HCT116 (cell line): ENCODE data around the gene ROBO1. TPM values are rescaled to one million over a fixed set of nuclear protein-coding genes. Genes with fewer than 3 reads are reported as not detected.

Experiments
- ATAC-seq: fragments of 200-7000 bp; cut with Tn5 transposase; 2 replicates; pipeline ENCODE4 v1.9.1; 2020; ENCODE audit warnings: mild to moderate bottlenecking, moderate library complexity
- BruUV-seq: library from RNA; stranded (reverse); fragments of 400-500 nt; replicated peaks from 2 replicates; lab custom pipeline; 2021; lab: Mats Ljungman, UMichigan
- CTCF ChIA-PET: fragments of 300-600 bp; sonication (Branson Sonifier 250); formaldehyde crosslinking; loops from one replicate; lab custom pipeline; 2021; ENCODE audit warnings: antibody characterized with exemption; lab: Charles Lee
- POLR2A ChIA-PET: fragments of 300-600, 350-600 bp; sonication (Branson Sonifier 250); formaldehyde crosslinking; loops from one replicate; lab custom pipeline; 2021; ENCODE audit warnings: antibody characterized with exemption; lab: Charles Lee
- RAD21 ChIA-PET, 2 experiments: fragments of 300-600 bp; sonication (Branson Sonifier 250); formaldehyde crosslinking; loops; one replicate each; lab custom pipeline; 2023; ENCODE audit warnings: low total read pairs in 2 of 2; ENCODE audit not compliant: uncharacterized antibody in 2 of 2, unreplicated experiment in 2 of 2, low non-redundant PET in 1 of 2; lab: Charles Lee
- DNase-seq: peaks from one replicate; pipeline ENCODE4 v3.0.0-alpha.2; 2010; ENCODE audit warnings: low read depth, low spot score
- H2AFZ ChIP-seq: fragments of 200-600 bp; shearing (Covaris generic), sonication (generic); 2 replicates; pipeline ENCODE4 v1.6.1; 2017; ENCODE audit warnings: low read depth, mixed run types, mixed read lengths, antibody characterized with exemption, low read length; ENCODE audit not compliant: poor library complexity, severe bottlenecking
- H3K27ac ChIP-seq: 2 replicates; pipeline ENCODE4 v1.5.1; 2012; ENCODE audit warnings: low read depth, low read length
- H3K27me3 ChIP-seq: fragments of 200-600 bp; sonication (generic); 2 replicates; pipeline ENCODE4 v1.6.1; 2016; ENCODE audit warnings: mixed run types, low read length, mixed read lengths; ENCODE audit not compliant: insufficient read depth
- H3K36me3 ChIP-seq, 2 experiments: fragments of 200-500 bp in 1 of 2; fragments of 200-600 bp in 1 of 2; sonication (Bioruptor generic) in 1 of 2; sonication (generic) in 1 of 2; 2 replicates each; pipeline versions ENCODE4 v1.5.1 to v1.6.1; 2014 to 2016; ENCODE audit warnings: low read length in 2 of 2, inconsistent platforms in 1 of 2, mixed read lengths in 1 of 2, mixed run types in 1 of 2; ENCODE audit not compliant: insufficient read depth in 2 of 2, control insufficient read depth in 1 of 2
- H3K4me1 ChIP-seq, 2 experiments: fragments of 200-600 bp in 1 of 2; sonication (generic) in 1 of 2; 2 replicates each; pipeline versions ENCODE4 v1.5.1 to v1.6.1; 2012 to 2017; ENCODE audit warnings: low read length in 2 of 2, inconsistent platforms in 1 of 2, mild to moderate bottlenecking in 1 of 2, mixed read lengths in 1 of 2, mixed run types in 1 of 2, moderate library complexity in 1 of 2; ENCODE audit not compliant: insufficient read depth in 2 of 2, control insufficient read depth in 1 of 2
- H3K4me2 ChIP-seq: fragments of 200-600 bp; sonication (generic); 2 replicates; pipeline ENCODE4 v1.6.1; 2017; ENCODE audit warnings: mixed run types, low read length, mixed read lengths
- H3K4me3 ChIP-seq, 2 experiments: fragments of 200-600 bp in 1 of 2; sonication (generic) in 1 of 2; replicated peaks in 1 of 2; 2 replicates each; pipeline ENCODE4 v1.5.1; 2011 to 2016; ENCODE audit warnings: low read length in 2 of 2, control low read depth in 1 of 2, low read depth in 1 of 2, mild to moderate bottlenecking in 1 of 2, mixed read lengths in 1 of 2, mixed run types in 1 of 2
- H3K79me2 ChIP-seq: fragments of 200-600 bp; sonication (generic); 2 replicates; pipeline ENCODE4 v1.6.1; 2017; ENCODE audit warnings: mild to moderate bottlenecking, mixed run types, low read length, moderate library complexity, mixed read lengths; ENCODE audit not compliant: insufficient read depth
- H3K9ac ChIP-seq: fragments of 200-600 bp; sonication (generic); 2 replicates; pipeline ENCODE4 v1.6.1; 2016; ENCODE audit warnings: low read length, mixed read lengths
- H3K9me2 ChIP-seq: fragments of 200-600 bp; sonication (generic), shearing (Covaris generic); 2 replicates; pipeline ENCODE4 v1.6.1; 2017; ENCODE audit warnings: mixed run types, mild to moderate bottlenecking, moderate library complexity; ENCODE audit not compliant: insufficient read depth
- H3K9me3 ChIP-seq, 2 experiments: fragments of 200-500 bp in 1 of 2; fragments of 200-600 bp in 1 of 2; sonication (Bioruptor generic) in 1 of 2; sonication (generic) in 1 of 2; 2 replicates each; pipeline ENCODE4 v1.6.1; 2014 to 2017; ENCODE audit warnings: low read length in 2 of 2, mixed read lengths in 2 of 2, inconsistent platforms in 1 of 2, low read depth in 1 of 2, mild to moderate bottlenecking in 1 of 2, mixed run types in 1 of 2, moderate library complexity in 1 of 2; ENCODE audit not compliant: control insufficient read depth in 1 of 2, insufficient read depth in 1 of 2
- H4K20me1 ChIP-seq: fragments of 200-600 bp; sonication (generic), shearing (Covaris generic); 2 replicates; pipeline ENCODE4 v1.6.1; 2017; ENCODE audit warnings: mixed run types, mild to moderate bottlenecking, moderate library complexity; ENCODE audit not compliant: insufficient read depth
- CBX3 ChIP-seq: IDR thresholded peaks from 2 replicates; pipeline ENCODE4 v1.6.1; 2012; ENCODE audit warnings: low read depth
- CEBPB ChIP-seq: IDR thresholded peaks from 2 replicates; pipeline ENCODE4 v1.6.1; 2012; ENCODE audit warnings: low read depth
- EGR1 ChIP-seq: IDR thresholded peaks from 2 replicates; pipeline ENCODE4 v1.6.1; 2012; ENCODE audit warnings: low read depth
- ELF1 ChIP-seq: IDR thresholded peaks from 2 replicates; pipeline ENCODE4 v1.6.1; 2012; ENCODE audit warnings: low read depth, borderline replicate concordance
- EZH2 ChIP-seq: fragments of 200-600 bp; sonication (generic); IDR thresholded peaks from 2 replicates; pipeline ENCODE4 v1.6.1; 2017; ENCODE audit warnings: antibody characterized with exemption, mixed run types
- EZH2phosphoT487 ChIP-seq: fragments of 200-600 bp; IDR thresholded peaks from 2 replicates; pipeline ENCODE4 v1.6.1; 2018; ENCODE audit warnings: antibody characterized with exemption, borderline replicate concordance
- FOSL1 ChIP-seq: IDR thresholded peaks from 2 replicates; pipeline ENCODE4 v1.6.1; 2012; ENCODE audit warnings: low read depth
- JUND ChIP-seq: IDR thresholded peaks from 2 replicates; pipeline ENCODE4 v1.6.1; 2012
- POLR2AphosphoS5 ChIP-seq: IDR thresholded peaks from 2 replicates; pipeline ENCODE4 v1.6.1; 2011; ENCODE audit warnings: mild to moderate bottlenecking, low read depth, low read length, moderate library complexity
- RAD21 ChIP-seq: IDR thresholded peaks from 2 replicates; pipeline ENCODE4 v1.6.1; 2012; ENCODE audit warnings: low read depth, mild to moderate bottlenecking
- SIN3A ChIP-seq: IDR thresholded peaks from 2 replicates; pipeline ENCODE4 v1.6.1; 2012; ENCODE audit warnings: low read depth
- SP1 ChIP-seq: IDR thresholded peaks from 2 replicates; pipeline ENCODE4 v1.6.1; 2012; ENCODE audit warnings: low read depth
- YY1 ChIP-seq: IDR thresholded peaks from 2 replicates; pipeline ENCODE4 v1.6.1; 2011; ENCODE audit warnings: low read length, low read depth, moderate library complexity, mild to moderate bottlenecking; ENCODE audit not compliant: insufficient replicate concordance; ENCODE audit errors: extremely low read depth
- ZFX ChIP-seq: fragments of 450-650 bp; IDR thresholded peaks from 2 replicates; pipeline ENCODE4 v1.6.1; 2017
- ZNF274 ChIP-seq: fragments of 200-500 bp; sonication (Bioruptor generic); IDR thresholded peaks from 2 replicates; pipeline ENCODE4 v1.6.1; 2014; ENCODE audit warnings: mild to moderate bottlenecking, low read depth, low read length, inconsistent platforms
- intact Hi-C: fragments of 100-400 bp; cut with micrococcal nuclease; formaldehyde crosslinking; loops from 2 replicates; pipeline ENCODE4 v1.10.0; 2022
- total RNA-seq: library from RNA; stranded (reverse); gene quantifications from one replicate; pipeline ENCODE4 v1.2.1, GENCODE V29; 2021; ENCODE audit not compliant: unreplicated experiment
- TF ChIP-seq, protein P1 (sequence below), 3 experiments: fragments of 200-600 bp in 1 of 3; sonication (generic) in 1 of 3; IDR thresholded peaks in 2 of 3; conservative IDR thresholded peaks in 1 of 3; 2 replicates each; pipeline ENCODE4 v1.5.1; 2012 to 2017; ENCODE audit warnings: low read depth in 2 of 3, low read length in 2 of 3, antibody characterized with exemption in 1 of 3, borderline replicate concordance in 1 of 3, control low read depth in 1 of 3, mild to moderate bottlenecking in 1 of 3, mixed read lengths in 1 of 3, mixed run types in 1 of 3, moderate library complexity in 1 of 3; ENCODE audit not compliant: insufficient read depth in 1 of 3
- TF ChIP-seq, protein P2 (sequence below): IDR thresholded peaks from 2 replicates; pipeline ENCODE4 v1.6.1; 2011; ENCODE audit warnings: mild to moderate bottlenecking, low read length, moderate library complexity; ENCODE audit not compliant: insufficient replicate concordance; ENCODE audit errors: extremely low read depth
- TF ChIP-seq, protein P3 (sequence below): IDR thresholded peaks from 2 replicates; pipeline ENCODE4 v1.6.1; 2012
- TF ChIP-seq, protein P4 (sequence below): IDR thresholded peaks from 2 replicates; pipeline ENCODE4 v1.6.1; 2012
- TF ChIP-seq, protein P5 (sequence below): IDR thresholded peaks from 2 replicates; pipeline ENCODE4 v1.6.1; 2012; ENCODE audit warnings: low read depth

The ROBO1 gene
- total RNA-seq, 1 experiment from 2014 or later: 0.27 TPM

DNA sequence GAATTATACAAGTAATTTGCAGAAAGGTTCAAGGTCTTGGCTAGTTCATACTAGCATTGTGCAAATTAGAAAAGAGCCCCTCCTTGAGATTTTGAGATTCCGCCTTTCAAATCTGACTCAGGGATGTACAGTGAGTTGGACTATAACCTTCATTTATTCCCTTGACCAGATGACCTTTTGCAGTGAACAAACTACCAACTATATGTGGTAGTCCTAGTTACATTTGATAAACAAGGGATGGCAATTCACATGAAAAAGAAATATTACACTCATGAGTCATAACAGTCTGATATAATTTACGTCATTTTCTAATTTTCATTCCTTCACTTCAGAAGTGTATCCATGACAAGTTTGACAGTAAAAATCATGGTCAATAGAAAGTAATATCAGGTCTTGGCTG lies 860.4 kb downstream of the ROBO1 start:
- RAD21 ChIA-PET: no interaction called here
- no peak for DNase-seq
- TF ChIP-seq EZH2: no peak
- no peak for TF ChIP-seq CBX3
- TF ChIP-seq FOSL1: no peak
- TF ChIP-seq, protein P1, sequence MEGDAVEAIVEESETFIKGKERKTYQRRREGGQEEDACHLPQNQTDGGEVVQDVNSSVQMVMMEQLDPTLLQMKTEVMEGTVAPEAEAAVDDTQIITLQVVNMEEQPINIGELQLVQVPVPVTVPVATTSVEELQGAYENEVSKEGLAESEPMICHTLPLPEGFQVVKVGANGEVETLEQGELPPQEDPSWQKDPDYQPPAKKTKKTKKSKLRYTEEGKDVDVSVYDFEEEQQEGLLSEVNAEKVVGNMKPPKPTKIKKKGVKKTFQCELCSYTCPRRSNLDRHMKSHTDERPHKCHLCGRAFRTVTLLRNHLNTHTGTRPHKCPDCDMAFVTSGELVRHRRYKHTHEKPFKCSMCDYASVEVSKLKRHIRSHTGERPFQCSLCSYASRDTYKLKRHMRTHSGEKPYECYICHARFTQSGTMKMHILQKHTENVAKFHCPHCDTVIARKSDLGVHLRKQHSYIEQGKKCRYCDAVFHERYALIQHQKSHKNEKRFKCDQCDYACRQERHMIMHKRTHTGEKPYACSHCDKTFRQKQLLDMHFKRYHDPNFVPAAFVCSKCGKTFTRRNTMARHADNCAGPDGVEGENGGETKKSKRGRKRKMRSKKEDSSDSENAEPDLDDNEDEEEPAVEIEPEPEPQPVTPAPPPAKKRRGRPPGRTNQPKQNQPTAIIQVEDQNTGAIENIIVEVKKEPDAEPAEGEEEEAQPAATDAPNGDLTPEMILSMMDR (IDR thresholded peaks at IDR 0.05 in 2 of 3, conservative IDR thresholded peaks at IDR 0.05 in 1 of 3; ENCODE audit: borderline replicate concordance in 1 of 3, insufficient read depth in 1 of 3, low read depth in 2 of 3, low read length in 2 of 3): no peak
- TF ChIP-seq, protein P2, sequence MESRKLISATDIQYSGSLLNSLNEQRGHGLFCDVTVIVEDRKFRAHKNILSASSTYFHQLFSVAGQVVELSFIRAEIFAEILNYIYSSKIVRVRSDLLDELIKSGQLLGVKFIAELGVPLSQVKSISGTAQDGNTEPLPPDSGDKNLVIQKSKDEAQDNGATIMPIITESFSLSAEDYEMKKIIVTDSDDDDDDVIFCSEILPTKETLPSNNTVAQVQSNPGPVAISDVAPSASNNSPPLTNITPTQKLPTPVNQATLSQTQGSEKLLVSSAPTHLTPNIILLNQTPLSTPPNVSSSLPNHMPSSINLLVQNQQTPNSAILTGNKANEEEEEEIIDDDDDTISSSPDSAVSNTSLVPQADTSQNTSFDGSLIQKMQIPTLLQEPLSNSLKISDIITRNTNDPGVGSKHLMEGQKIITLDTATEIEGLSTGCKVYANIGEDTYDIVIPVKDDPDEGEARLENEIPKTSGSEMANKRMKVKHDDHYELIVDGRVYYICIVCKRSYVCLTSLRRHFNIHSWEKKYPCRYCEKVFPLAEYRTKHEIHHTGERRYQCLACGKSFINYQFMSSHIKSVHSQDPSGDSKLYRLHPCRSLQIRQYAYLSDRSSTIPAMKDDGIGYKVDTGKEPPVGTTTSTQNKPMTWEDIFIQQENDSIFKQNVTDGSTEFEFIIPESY: no peak
- TF ChIP-seq, protein P3, sequence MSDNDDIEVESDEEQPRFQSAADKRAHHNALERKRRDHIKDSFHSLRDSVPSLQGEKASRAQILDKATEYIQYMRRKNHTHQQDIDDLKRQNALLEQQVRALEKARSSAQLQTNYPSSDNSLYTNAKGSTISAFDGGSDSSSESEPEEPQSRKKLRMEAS: no peak
- TF ChIP-seq, protein P4, sequence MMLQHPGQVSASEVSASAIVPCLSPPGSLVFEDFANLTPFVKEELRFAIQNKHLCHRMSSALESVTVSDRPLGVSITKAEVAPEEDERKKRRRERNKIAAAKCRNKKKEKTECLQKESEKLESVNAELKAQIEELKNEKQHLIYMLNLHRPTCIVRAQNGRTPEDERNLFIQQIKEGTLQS: no peak
- TF ChIP-seq ZNF274: no peak
- TF ChIP-seq, protein P5, sequence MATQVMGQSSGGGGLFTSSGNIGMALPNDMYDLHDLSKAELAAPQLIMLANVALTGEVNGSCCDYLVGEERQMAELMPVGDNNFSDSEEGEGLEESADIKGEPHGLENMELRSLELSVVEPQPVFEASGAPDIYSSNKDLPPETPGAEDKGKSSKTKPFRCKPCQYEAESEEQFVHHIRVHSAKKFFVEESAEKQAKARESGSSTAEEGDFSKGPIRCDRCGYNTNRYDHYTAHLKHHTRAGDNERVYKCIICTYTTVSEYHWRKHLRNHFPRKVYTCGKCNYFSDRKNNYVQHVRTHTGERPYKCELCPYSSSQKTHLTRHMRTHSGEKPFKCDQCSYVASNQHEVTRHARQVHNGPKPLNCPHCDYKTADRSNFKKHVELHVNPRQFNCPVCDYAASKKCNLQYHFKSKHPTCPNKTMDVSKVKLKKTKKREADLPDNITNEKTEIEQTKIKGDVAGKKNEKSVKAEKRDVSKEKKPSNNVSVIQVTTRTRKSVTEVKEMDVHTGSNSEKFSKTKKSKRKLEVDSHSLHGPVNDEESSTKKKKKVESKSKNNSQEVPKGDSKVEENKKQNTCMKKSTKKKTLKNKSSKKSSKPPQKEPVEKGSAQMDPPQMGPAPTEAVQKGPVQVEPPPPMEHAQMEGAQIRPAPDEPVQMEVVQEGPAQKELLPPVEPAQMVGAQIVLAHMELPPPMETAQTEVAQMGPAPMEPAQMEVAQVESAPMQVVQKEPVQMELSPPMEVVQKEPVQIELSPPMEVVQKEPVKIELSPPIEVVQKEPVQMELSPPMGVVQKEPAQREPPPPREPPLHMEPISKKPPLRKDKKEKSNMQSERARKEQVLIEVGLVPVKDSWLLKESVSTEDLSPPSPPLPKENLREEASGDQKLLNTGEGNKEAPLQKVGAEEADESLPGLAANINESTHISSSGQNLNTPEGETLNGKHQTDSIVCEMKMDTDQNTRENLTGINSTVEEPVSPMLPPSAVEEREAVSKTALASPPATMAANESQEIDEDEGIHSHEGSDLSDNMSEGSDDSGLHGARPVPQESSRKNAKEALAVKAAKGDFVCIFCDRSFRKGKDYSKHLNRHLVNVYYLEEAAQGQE: no peak
- TF ChIP-seq SP1: no peak
- TF ChIP-seq CEBPB: no peak
- TF ChIP-seq EGR1: no peak
- no peak for TF ChIP-seq SIN3A
- TF ChIP-seq EZH2phosphoT487: no peak
- TF ChIP-seq ZFX: no peak
- no peak for TF ChIP-seq POLR2AphosphoS5
- no peak for TF ChIP-seq RAD21
- TF ChIP-seq JUND: no peak
- TF ChIP-seq YY1: no peak
- no peak for TF ChIP-seq ELF1
- Histone ChIP-seq H4K20me1 (no peaks in the 10 kb centered on the region), H3K4me2 (no peak overlapping the region), H3K9me2 (no peaks in the 10 kb centered on the region), H3K9me3 (peaks cover 0 to 19% of the 10 kb centered on the region in 2 experiments; a peak in 2 of 4 replicates), H3K4me1 (no peaks in the 10 kb centered on the region), H3K36me3 (no peaks in the 10 kb centered on the region), H3K4me3 (no peak overlapping the region), H3K9ac (no peak overlapping the region), H2AFZ (no peak overlapping the region), H3K79me2 (no peaks in the 10 kb centered on the region), H3K27ac (no peak overlapping the region), H3K27me3 (no peaks in the 10 kb centered on the region)
- no peak for ATAC-seq
- intact Hi-C loops: no loop called here
- POLR2A ChIA-PET: no interaction called here
- CTCF ChIA-PET: no interaction called here
- BruUV-seq: no TSS peak
